ENCODE measurements around the gene GATC. TPM values are rescaled to one million over a fixed set of nuclear protein-coding genes. Genes with fewer than 3 reads are reported as not detected.

GATC gene
- total and polyA plus RNA-seq, 2 donors (not counting 1 experiment from before 2014, with no cell fraction given): 15.0 to 26.0 TPM

DNA sequence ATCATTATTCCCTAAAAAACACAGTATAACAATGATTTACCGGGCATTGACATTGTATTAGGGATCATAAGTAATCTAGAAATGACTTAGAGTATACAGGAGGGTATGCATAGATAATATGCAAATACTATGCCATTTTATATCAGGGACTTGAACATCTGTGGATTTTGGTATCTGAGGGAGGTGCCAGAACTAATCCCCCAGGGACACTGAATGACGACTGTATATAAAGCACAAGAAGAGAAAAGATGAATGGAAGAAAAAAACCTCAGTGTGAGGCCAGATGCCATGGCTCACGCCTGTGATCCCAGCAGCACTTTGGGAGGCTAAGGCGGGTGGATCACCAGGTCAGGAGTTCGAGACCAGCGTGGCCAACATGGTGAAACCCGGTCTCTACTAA, 33.8 kb upstream of the GATC start:
- H3K27ac ChIP-seq (ENCODE audit: low read length in 2 of 2): no peak overlapping the region
- H4K20me1 ChIP-seq (ENCODE audit: control insufficient read depth, insufficient read depth, low read length, poor library complexity, severe bottlenecking): no peaks in the 10 kb centered on the region
- H3K36me3 ChIP-seq (replicated peaks in 1 of 2; ENCODE audit: control extremely low read depth in 1 of 2, control insufficient read depth in 1 of 2, extremely low read depth in 1 of 2, insufficient read depth in 2 of 2, low read length in 1 of 2): no peaks in the 10 kb centered on the region
- ChIA-PET POLR2A (no interaction called here), CTCF (no interaction called here)
- peaks cover 22% of the 10 kb centered on the region for H3K27me3 Mint-ChIP-seq
- H2AFZ ChIP-seq (ENCODE audit: insufficient read depth, low read depth, low read length, poor library complexity, severe bottlenecking): no peak overlapping the region
- no peaks in the 10 kb centered on the region for H3K4me1 ChIP-seq (ENCODE audit: control insufficient read depth in 2 of 2, insufficient read depth in 2 of 2, low read length in 2 of 2)
- no peak overlapping the region for H3K4me2 ChIP-seq (replicated peaks; ENCODE audit: low read depth, low read length, poor library complexity, severe bottlenecking)
- no peaks in the 10 kb centered on the region for H3K9me3 Mint-ChIP-seq (ENCODE audit: insufficient read depth)
- TF ChIP-seq EZH2 (IDR thresholded peaks at IDR 0.05; ENCODE audit: borderline replicate concordance, insufficient read depth, low read depth, low read length, poor library complexity, severe bottlenecking): no peak
- TF ChIP-seq, protein P1, sequence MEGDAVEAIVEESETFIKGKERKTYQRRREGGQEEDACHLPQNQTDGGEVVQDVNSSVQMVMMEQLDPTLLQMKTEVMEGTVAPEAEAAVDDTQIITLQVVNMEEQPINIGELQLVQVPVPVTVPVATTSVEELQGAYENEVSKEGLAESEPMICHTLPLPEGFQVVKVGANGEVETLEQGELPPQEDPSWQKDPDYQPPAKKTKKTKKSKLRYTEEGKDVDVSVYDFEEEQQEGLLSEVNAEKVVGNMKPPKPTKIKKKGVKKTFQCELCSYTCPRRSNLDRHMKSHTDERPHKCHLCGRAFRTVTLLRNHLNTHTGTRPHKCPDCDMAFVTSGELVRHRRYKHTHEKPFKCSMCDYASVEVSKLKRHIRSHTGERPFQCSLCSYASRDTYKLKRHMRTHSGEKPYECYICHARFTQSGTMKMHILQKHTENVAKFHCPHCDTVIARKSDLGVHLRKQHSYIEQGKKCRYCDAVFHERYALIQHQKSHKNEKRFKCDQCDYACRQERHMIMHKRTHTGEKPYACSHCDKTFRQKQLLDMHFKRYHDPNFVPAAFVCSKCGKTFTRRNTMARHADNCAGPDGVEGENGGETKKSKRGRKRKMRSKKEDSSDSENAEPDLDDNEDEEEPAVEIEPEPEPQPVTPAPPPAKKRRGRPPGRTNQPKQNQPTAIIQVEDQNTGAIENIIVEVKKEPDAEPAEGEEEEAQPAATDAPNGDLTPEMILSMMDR (IDR thresholded peaks at IDR 0.05): no peak
- DNase-seq: no peak
- H3K79me2 ChIP-seq (ENCODE audit: control insufficient read depth, insufficient read depth, low read length): no peaks in the 10 kb centered on the region
- H3K27me3 ChIP-seq (replicated peaks in 1 of 4; ENCODE audit: control extremely low read depth in 1 of 4, control insufficient read depth in 3 of 4, insufficient read depth in 4 of 4, low read length in 3 of 4): peaks cover 0 to under 1% (median 0%) of the 10 kb centered on the region in 4 experiments
- H3K9ac ChIP-seq (ENCODE audit: low read length): no peak overlapping the region
- no peak for ATAC-seq (ENCODE audit: low read depth)
- H3K27ac Mint-ChIP-seq: no peak overlapping the region
- H3K4me1 Mint-ChIP-seq: no peaks in the 10 kb centered on the region
- H3K4me3 Mint-ChIP-seq: no peak overlapping the region
- WGBS (ENCODE audit: insufficient coverage): 8% methylated on average over 1 of the region's 7 CpGs
- H3K4me3 ChIP-seq (ENCODE audit: control extremely low read depth in 1 of 5, extremely low read depth in 1 of 5, insufficient read depth in 1 of 5, low read depth in 2 of 5, low read length in 4 of 5): no peak overlapping the region
- intact Hi-C loops (cut with micrococcal nuclease): no loop called here
- H3K9me3 ChIP-seq (ENCODE audit: control extremely low read depth in 1 of 3, control insufficient read depth in 2 of 3, insufficient read depth in 1 of 3, low read length in 2 of 3): no peaks in the 10 kb centered on the region

DNA sequence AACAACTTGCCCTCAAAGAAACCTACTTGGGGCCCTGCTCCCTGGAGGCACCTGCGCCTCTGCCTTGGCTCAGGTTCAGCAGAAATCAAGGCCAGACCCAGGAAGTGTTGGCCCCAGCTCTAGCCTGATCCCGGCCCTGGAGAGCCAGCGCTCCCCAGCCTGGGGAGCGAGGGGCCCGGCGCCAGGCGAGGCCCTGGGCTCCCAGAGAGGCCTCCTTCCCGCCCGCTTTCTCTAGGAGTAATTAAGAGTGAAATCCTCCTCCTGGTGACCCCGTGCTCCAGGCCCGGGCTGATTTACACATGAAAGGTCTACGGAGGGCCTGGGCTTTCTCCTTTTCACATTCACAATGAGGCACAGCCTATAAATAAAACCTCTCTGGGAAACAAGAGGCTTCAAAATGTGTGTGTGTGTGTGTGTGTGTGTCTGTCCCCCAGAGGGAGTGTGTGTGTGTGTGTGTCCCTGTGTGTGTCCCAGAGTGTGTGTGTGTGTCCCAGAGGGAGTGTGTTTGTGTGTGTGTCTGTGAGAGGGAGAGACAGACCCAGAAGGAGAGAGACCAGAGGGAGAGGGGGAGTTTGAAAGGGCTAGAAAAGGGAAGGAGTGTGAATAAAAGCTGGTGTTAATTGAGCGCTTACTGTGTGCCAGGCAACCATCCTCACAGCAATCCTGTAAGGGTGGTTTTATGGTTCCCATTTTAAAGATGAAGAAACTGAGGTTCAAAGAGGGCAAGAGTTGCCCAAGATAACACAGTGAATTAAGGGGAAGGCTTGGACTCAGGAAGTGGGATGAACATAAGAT, 32.1 kb upstream of the GATC start:
- Histone ChIP-seq H3K9me3 (ENCODE audit: control extremely low read depth in 1 of 3, control insufficient read depth in 2 of 3, insufficient read depth in 1 of 3, low read length in 2 of 3) (no peaks in the 10 kb centered on the region), H3K4me1 (ENCODE audit: control insufficient read depth in 2 of 2, insufficient read depth in 2 of 2, low read length in 2 of 2) (no peaks in the 10 kb centered on the region), H3K36me3 (replicated peaks in 1 of 2; ENCODE audit: control extremely low read depth in 1 of 2, control insufficient read depth in 1 of 2, extremely low read depth in 1 of 2, insufficient read depth in 2 of 2, low read length in 1 of 2) (no peaks in the 10 kb centered on the region), H3K27ac (ENCODE audit: low read length in 2 of 2) (no peak overlapping the region), H3K4me3 (ENCODE audit: control extremely low read depth in 1 of 5, extremely low read depth in 1 of 5, insufficient read depth in 1 of 5, low read depth in 2 of 5, low read length in 4 of 5) (no peak overlapping the region), H3K4me2 (replicated peaks; ENCODE audit: low read depth, low read length, poor library complexity, severe bottlenecking) (no peak overlapping the region), H3K27me3 (replicated peaks in 1 of 4; ENCODE audit: control extremely low read depth in 1 of 4, control insufficient read depth in 3 of 4, insufficient read depth in 4 of 4, low read length in 3 of 4) (peaks cover 0 to 6% (median 1%) of the 10 kb centered on the region in 4 experiments), H3K79me2 (ENCODE audit: control insufficient read depth, insufficient read depth, low read length) (no peaks in the 10 kb centered on the region), H4K20me1 (ENCODE audit: control insufficient read depth, insufficient read depth, low read length, poor library complexity, severe bottlenecking) (no peaks in the 10 kb centered on the region), H3K9ac (ENCODE audit: low read length) (no peak overlapping the region), H2AFZ (ENCODE audit: insufficient read depth, low read depth, low read length, poor library complexity, severe bottlenecking) (no peak overlapping the region)
- DNase-seq (no peak), ATAC-seq (ENCODE audit: low read depth) (no peak)
- Mint-ChIP-seq H3K4me1 (no peaks in the 10 kb centered on the region), H3K27me3 (peaks cover 30% of the 10 kb centered on the region), H3K27ac (no peak overlapping the region), H3K4me3 (no peak overlapping the region), H3K9me3 (ENCODE audit: insufficient read depth) (no peaks in the 10 kb centered on the region)
- ChIA-PET POLR2A (no interaction called here), CTCF (no interaction called here)
- WGBS (ENCODE audit: insufficient coverage): 88% methylated on average over 8 of the region's 13 CpGs
- TF ChIP-seq, protein P1 (IDR thresholded peaks at IDR 0.05): no peak
- TF ChIP-seq EZH2 (IDR thresholded peaks at IDR 0.05; ENCODE audit: borderline replicate concordance, insufficient read depth, low read depth, low read length, poor library complexity, severe bottlenecking): no peak
- intact Hi-C loops (cut with micrococcal nuclease): no loop called here
